ENCODE results near the gene MYH9.
"Not testable (repeated sequence)": the region's sequence is repeated elsewhere in the genome, so short reads cannot be mapped to it uniquely, and the experiment has no call there.

MYH9 gene

GRCh38 chr22:36279219-36279666 is 108.5 kb downstream of the MYH9 start:
- no peak for DNase-seq (ENCODE audit: low read depth in 2 of 2, low spot score in 1 of 2)

GRCh38 chr22:36277482-36278291 is 110.1 kb downstream of the MYH9 start:
- peak in 1 of 2 donors; percentile 32 for DNase-seq (ENCODE audit: low read depth in 2 of 2, low spot score in 1 of 2)

GRCh38 chr22:36274531-36274930 is 113.2 kb downstream of the MYH9 start:
- no peak for DNase-seq (ENCODE audit: low read depth in 2 of 2, low spot score in 1 of 2)

- not testable (repeated sequence) for DNase-seq (ENCODE audit: low read depth in 2 of 2, low spot score in 1 of 2)
Observed at GRCh38 chr22:36271951-36272350, 115.8 kb downstream of the MYH9 start.

DNA sequence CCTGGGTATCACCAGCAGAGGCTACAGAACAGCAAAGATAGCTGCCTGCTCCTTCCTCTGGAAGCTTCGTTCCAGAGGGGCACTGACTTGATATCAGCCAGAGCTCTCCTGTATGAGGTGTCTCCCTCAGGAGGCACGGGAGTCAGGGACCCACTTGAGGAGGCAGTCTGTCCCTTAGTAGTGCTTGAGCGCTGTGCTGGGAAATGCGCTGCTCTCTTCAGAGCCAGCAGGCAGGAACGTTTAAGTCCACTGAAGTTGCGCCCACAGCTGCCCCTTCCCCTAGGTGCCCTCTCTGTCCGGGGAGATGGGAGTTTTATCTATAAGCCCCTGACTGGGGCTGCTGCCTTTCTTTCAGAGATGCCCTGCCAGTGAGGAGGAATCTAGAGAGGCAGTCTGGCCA is 116.5 kb downstream of the MYH9 start:
- not testable (repeated sequence) for DNase-seq (ENCODE audit: low read depth in 2 of 2, low spot score in 1 of 2)

DNA sequence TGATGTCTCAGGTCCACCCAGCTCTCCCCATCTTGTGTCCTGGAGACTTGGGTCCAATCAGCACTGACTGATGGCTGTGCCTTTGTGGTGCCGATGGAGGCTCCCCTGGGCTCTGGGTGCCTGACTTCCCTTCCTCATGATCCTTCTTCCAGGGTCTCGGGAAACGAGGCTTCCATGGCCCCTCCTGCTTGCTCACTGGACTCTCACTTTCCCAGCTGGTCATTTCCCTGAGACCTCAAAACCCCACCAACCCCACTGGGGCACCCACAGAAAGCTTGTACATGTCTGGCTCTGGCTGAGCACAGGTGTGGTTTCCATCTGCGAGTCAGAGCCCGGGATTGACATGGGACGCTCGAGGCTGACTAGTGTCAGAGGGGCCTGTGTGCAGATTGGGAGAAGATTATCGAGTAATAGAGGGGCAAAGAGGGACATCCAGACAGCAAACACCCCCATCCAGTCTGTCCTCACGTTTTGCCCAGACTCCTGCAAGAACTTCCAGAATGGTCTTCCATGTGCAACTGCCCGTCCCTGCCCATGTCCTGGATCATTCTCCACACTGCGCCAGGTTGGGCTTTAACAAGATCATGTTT is 119.8 kb downstream of the MYH9 start:
- no peak for DNase-seq (ENCODE audit: low read depth in 2 of 2, low spot score in 1 of 2)

- DNase-seq (ENCODE audit: low read depth in 2 of 2, low spot score in 1 of 2), result no peak
Observed at GRCh38 chr22:36267058-36267457, 120.7 kb downstream of the MYH9 start.

- DNase-seq (ENCODE audit: low read depth in 2 of 2, low spot score in 1 of 2), result not testable (repeated sequence)
Observed at GRCh38 chr22:36263886-36264664, 123.7 kb downstream of the MYH9 start.

DNA sequence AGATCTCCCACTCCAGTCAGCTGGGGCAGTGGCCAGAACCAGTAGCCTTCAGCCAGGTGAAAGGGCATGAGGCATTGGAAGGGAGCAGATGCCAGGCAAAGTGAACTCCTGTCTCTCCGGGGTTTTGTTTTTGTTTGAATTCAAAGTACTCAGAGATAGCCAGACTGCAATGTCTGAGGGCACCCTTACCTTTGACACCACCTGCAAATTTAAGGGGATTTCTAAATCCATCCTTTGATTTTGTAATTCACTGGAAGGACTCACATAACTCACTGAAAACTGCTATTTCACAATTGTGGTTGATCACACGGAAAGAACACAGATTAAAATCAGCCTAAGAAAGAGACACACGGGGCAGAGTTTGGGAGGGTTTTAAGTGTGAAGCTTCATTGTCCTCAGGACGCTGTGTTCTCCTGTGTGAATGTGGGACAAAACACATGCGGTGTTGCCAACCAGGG is 124.5 kb downstream of the MYH9 start:
- DNase-seq (ENCODE audit: low read depth in 2 of 2, low spot score in 1 of 2), result not testable (repeated sequence)

GRCh38 chr22:36262307-36262706 is 125.5 kb downstream of the MYH9 start:
- not testable (repeated sequence) for DNase-seq (ENCODE audit: low read depth in 2 of 2, low spot score in 1 of 2)

- not testable (repeated sequence) for DNase-seq (ENCODE audit: low read depth in 2 of 2, low spot score in 1 of 2)
Observed at GRCh38 chr22:36261675-36262074, 126.1 kb downstream of the MYH9 start.

DNA sequence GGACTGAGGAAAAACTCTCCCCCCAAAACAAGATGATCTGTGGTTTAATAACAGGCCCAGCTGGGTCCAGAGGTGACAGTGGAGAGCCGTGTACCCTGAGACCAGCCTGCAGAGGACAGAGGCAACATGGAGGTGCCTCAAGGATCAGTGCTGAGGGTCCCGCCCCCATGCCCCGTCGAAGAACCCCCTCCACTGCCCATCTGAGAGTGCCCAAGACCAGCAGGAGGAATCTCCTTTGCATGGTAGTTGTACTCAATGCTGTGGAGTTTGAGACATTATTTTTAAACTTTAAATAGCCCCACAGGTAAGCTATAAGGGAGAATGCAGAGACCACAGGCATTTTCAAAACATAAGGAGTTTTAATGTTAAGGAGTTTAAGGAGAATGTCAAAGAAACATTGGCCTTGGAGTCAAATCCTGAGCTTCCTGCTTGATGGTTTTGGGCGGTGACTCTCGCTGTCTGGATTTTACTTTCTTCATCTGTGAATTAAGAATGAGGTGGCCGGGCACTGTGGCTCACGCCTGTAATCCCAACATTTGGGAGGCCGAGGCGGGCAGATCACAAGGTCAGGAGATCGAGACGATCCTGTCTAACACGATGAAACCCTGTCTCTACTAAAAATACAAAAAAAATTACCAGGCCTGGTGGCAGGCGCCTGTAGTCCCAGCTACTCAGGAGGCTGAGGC is 128.0 kb downstream of the MYH9 start:
- no peak for DNase-seq (ENCODE audit: low read depth in 2 of 2, low spot score in 1 of 2)

- no peak for DNase-seq (ENCODE audit: low read depth in 2 of 2, low spot score in 1 of 2)
Observed at GRCh38 chr22:36258701-36259614, 128.8 kb downstream of the MYH9 start.

GRCh38 chr22:36257948-36258670 is 129.7 kb downstream of the MYH9 start:
- no peak for DNase-seq (ENCODE audit: low read depth in 2 of 2, low spot score in 1 of 2)

GRCh38 chr22:36257308-36257707 is 130.5 kb downstream of the MYH9 start:
- no peak for DNase-seq (ENCODE audit: low read depth in 2 of 2, low spot score in 1 of 2)

GRCh38 chr22:36256478-36256877 is 131.3 kb downstream of the MYH9 start:
- DNase-seq (ENCODE audit: low read depth in 2 of 2, low spot score in 1 of 2), result no peak

DNA sequence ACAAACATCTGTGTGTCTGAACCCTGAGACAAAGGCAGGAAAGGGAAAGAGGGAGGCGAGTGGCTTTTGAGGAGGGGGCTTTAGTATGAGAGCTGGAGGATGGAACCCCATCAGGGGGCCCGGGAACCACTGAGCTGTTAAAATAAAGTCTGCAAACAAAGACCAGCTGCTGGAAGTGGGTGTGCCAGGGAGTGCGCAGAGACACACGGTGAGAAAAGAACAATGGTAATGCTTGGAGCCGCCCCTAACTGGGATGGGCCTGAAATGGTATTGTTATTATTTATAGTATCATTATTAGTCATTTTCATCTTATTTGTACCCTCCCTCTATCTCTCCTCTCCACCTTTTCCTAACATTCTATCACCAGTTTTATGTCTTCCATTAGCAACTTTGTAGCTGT is 132.2 kb downstream of the MYH9 start:
- not testable (repeated sequence) for DNase-seq (ENCODE audit: low read depth in 2 of 2, low spot score in 1 of 2)

DNA sequence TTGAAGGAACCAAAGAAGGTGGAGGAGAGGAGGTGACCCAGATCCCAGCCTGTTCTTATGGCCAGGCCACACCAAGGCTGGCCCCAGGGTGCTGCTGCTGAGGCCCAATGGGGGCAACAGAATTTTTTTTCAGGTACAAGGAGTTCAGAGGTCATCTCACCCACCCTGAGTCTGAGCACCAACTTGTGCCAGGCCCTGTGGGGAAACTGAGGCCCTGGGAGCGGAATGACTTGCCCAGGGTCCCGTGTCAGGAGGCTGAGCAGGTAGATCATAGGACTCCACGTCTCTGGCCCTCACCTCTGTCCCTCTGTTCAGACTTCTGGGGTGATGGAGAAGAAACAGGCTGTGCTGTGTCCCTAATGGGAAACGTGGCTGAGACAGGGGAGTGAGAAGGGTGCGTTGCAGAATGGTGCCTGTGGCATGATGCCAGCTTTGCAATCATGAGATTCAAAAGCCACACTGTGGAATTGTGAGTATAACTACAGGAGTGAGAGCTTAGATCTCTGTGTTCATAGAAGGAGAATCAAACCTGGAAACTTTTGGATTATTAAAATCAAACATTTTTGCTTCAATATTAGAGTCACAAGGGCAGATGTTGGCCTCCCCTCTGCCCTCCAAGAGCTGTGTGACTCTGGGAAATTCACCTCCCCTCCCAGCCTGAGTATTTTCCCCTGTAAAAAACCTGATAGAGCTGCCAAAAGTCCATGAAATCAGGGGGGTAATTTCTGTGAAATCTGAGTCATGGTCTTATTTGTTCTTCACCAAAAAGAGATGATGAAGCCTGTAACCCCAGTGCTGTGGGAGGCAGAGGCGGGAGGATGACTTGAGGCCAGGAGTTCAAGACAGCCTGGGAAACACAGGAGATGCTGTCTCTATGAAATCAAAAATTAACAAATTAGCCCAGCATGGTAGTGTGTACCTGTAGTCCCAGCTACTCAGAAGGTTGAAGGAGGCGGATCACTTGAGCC is 134.0 kb downstream of the MYH9 start:
- no peak for DNase-seq (ENCODE audit: low read depth in 2 of 2, low spot score in 1 of 2)
